IMR-90 (cell line): Measurements from ENCODE around the gene KCTD20. TPM values are rescaled to one million over a fixed set of nuclear protein-coding genes. Genes with fewer than 3 reads are reported as not detected.

Experiments
- ATAC-seq: fragments of 200-7000 bp; cut with Tn5 transposase; 2 replicates; pipeline ENCODE4 v1.9.1; 2020; ENCODE audit warnings: low read depth, mild to moderate bottlenecking, moderate library complexity
- BruUV-seq: library from RNA; stranded (reverse); fragments of 400-500 nt; replicated peaks from 2 replicates; lab custom pipeline; 2021; lab: Mats Ljungman, UMichigan
- CTCF ChIA-PET: fragments of 300-600 bp; formaldehyde crosslinking; extraction: SDS; loops from one replicate; lab custom pipeline; 2021; ENCODE audit warnings: antibody characterized with exemption; lab: Yijun Ruan, JAX
- POLR2A ChIA-PET: fragments of 300-600 bp; sonication (Branson Sonifier 250); formaldehyde crosslinking; loops from one replicate; lab custom pipeline; 2022; ENCODE audit warnings: antibody characterized with exemption; ENCODE audit not compliant: unreplicated experiment; lab: Charles Lee
- DNase-seq: peaks from one replicate; pipeline ENCODE4 v3.0.0; 2013
- H2AFZ ChIP-seq: replicated peaks from 2 replicates; pipeline ENCODE3; 2013; ENCODE audit warnings: low read length, mild to moderate bottlenecking; ENCODE audit not compliant: poor library complexity
- H2AK5ac ChIP-seq: 2 replicates; pipeline ENCODE4 v1.6.1; 2013; ENCODE audit warnings: low read depth, low read length, inconsistent platforms
- H2AK9ac ChIP-seq: replicated peaks from 2 replicates; pipeline ENCODE3; 2013; ENCODE audit warnings: mild to moderate bottlenecking, low read depth, low read length, moderate library complexity; ENCODE audit not compliant: poor library complexity
- H2BK120ac ChIP-seq: 2 replicates; pipeline ENCODE4 v1.6.1; 2013; ENCODE audit warnings: low read depth, low read length, inconsistent platforms
- H2BK15ac ChIP-seq: 3 replicates; pipeline ENCODE4 v1.6.1; 2013; ENCODE audit warnings: low read depth, low read length, inconsistent platforms
- H2BK20ac ChIP-seq: 2 replicates; pipeline ENCODE4 v1.6.1; 2013; ENCODE audit warnings: low read depth, mild to moderate bottlenecking, inconsistent platforms, low read length, moderate library complexity
- H2BK5ac ChIP-seq: 2 replicates; pipeline ENCODE4 v1.6.1; 2013; ENCODE audit warnings: mild to moderate bottlenecking, low read depth, low read length, inconsistent platforms; ENCODE audit not compliant: poor library complexity, severe bottlenecking
- H3K14ac ChIP-seq: replicated peaks from 2 replicates; pipeline ENCODE4 v1.6.1; 2013; ENCODE audit warnings: low read depth, low read length, inconsistent platforms
- H3K18ac ChIP-seq: 2 replicates; pipeline ENCODE4 v1.6.1; 2013; ENCODE audit warnings: low read depth, low read length, control low read depth
- H3K23ac ChIP-seq: 2 replicates; pipeline ENCODE4 v1.6.1; 2013; ENCODE audit warnings: low read depth, low read length, inconsistent platforms
- H3K27ac ChIP-seq: 2 replicates; pipeline ENCODE4 v1.5.1; 2013; ENCODE audit warnings: mild to moderate bottlenecking, control low read depth, low read length; ENCODE audit not compliant: insufficient read depth
- H3K27me3 ChIP-seq: 2 replicates; pipeline ENCODE4 v1.6.1; 2013; ENCODE audit warnings: low read length; ENCODE audit not compliant: control insufficient read depth, insufficient read depth
- H3K36me3 ChIP-seq: 2 replicates; pipeline ENCODE4 v1.6.1; 2013; ENCODE audit warnings: low read length, mixed read lengths; ENCODE audit not compliant: control insufficient read depth, insufficient read depth
- H3K4ac ChIP-seq: 2 replicates; pipeline ENCODE4 v1.6.1; 2013; ENCODE audit warnings: low read depth, low read length, inconsistent platforms
- H3K4me1 ChIP-seq: 2 replicates; pipeline ENCODE4 v1.6.1; 2013; ENCODE audit warnings: low read length, mixed read lengths; ENCODE audit not compliant: control insufficient read depth, insufficient read depth
- H3K4me2 ChIP-seq: 2 replicates; pipeline ENCODE4 v1.6.1; 2013; ENCODE audit warnings: low read depth, mild to moderate bottlenecking, control low read depth, low read length, moderate library complexity
- H3K4me3 ChIP-seq: 2 replicates; pipeline ENCODE4 v1.5.1; 2013; ENCODE audit warnings: low read depth, mild to moderate bottlenecking, control low read depth, low read length, moderate library complexity; ENCODE audit not compliant: insufficient read depth
- H3K56ac ChIP-seq: 2 replicates; pipeline ENCODE4 v1.6.1; 2013; ENCODE audit warnings: low read length, inconsistent platforms; ENCODE audit not compliant: insufficient read depth; ENCODE audit errors: extremely low read depth
- H3K79me1 ChIP-seq, 2 experiments: 2 replicates each; pipeline ENCODE4 v1.6.1; 2013; ENCODE audit warnings: low read length in 2 of 2, inconsistent platforms in 1 of 2, low read depth in 1 of 2
- H3K9ac ChIP-seq: 2 replicates; pipeline ENCODE4 v1.6.1; 2013; ENCODE audit warnings: low read depth, low read length, control low read depth
- H3K9me1 ChIP-seq: 2 replicates; pipeline ENCODE4 v1.6.1; 2013; ENCODE audit warnings: low read length, inconsistent platforms; ENCODE audit not compliant: insufficient read depth
- H3K9me3 ChIP-seq: 2 replicates; pipeline ENCODE4 v1.6.1; 2013; ENCODE audit warnings: low read length; ENCODE audit not compliant: control insufficient read depth, insufficient read depth
- H4K20me1 ChIP-seq: 2 replicates; pipeline ENCODE4 v1.6.1; 2013; ENCODE audit warnings: low read length, inconsistent platforms; ENCODE audit not compliant: insufficient read depth
- H4K5ac ChIP-seq: 2 replicates; pipeline ENCODE4 v1.6.1; 2013; ENCODE audit warnings: mild to moderate bottlenecking, low read depth, low read length, control low read depth
- H4K8ac ChIP-seq, 2 experiments: 2 replicates each; pipeline ENCODE4 v1.6.1; 2013; ENCODE audit warnings: low read depth in 2 of 2, low read length in 2 of 2, control low read depth in 1 of 2, inconsistent platforms in 1 of 2
- H4K91ac ChIP-seq: 2 replicates; pipeline ENCODE4 v1.6.1; 2013; ENCODE audit warnings: low read depth, low read length, inconsistent platforms; ENCODE audit not compliant: insufficient read depth
- BHLHE40 ChIP-seq: fragments of 150-350 bp; IDR thresholded peaks from 2 replicates; pipeline ENCODE4 v1.6.1; 2016; ENCODE audit warnings: mild to moderate bottlenecking, low read depth, low read length
- CEBPB ChIP-seq: IDR thresholded peaks from 2 replicates; pipeline ENCODE4 v1.6.1; 2012; ENCODE audit warnings: low read depth, low read length, improper control_type of control experiment
- CHD1 ChIP-seq: IDR thresholded peaks from 2 replicates; pipeline ENCODE4 v1.6.1; 2012; ENCODE audit warnings: low read depth, low read length, improper control_type of control experiment
- CTCF ChIP-seq: conservative IDR thresholded peaks from 2 replicates; pipeline ENCODE4 v1.5.1; 2012; ENCODE audit warnings: mild to moderate bottlenecking, low read depth, low read length, improper control_type of control experiment
- ELK1 ChIP-seq: fragments of 150-350 bp; IDR thresholded peaks from 2 replicates; pipeline ENCODE4 v1.6.1; 2016; ENCODE audit warnings: low read depth, mild to moderate bottlenecking, low read length, moderate library complexity, borderline replicate concordance
- FOS ChIP-seq: fragments of 150-350 bp; IDR thresholded peaks from 2 replicates; pipeline ENCODE4 v1.6.1; 2016; ENCODE audit warnings: low read depth, low read length
- MAFK ChIP-seq: IDR thresholded peaks from 2 replicates; pipeline ENCODE4 v1.6.1; 2012; ENCODE audit warnings: low read depth, low read length, improper control_type of control experiment
- MAZ ChIP-seq: IDR thresholded peaks from 2 replicates; pipeline ENCODE4 v1.6.1; 2012; ENCODE audit warnings: low read depth, mild to moderate bottlenecking, low read length, improper control_type of control experiment, moderate library complexity, borderline replicate concordance
- MXI1 ChIP-seq: IDR thresholded peaks from 2 replicates; pipeline ENCODE4 v1.6.1; 2012; ENCODE audit warnings: low read depth, mild to moderate bottlenecking, low read length, moderate library complexity, borderline replicate concordance
- NFE2L2 ChIP-seq: fragments of 150-350 bp; IDR thresholded peaks from 2 replicates; pipeline ENCODE4 v1.6.1; 2016; ENCODE audit warnings: low read depth, mild to moderate bottlenecking, low read length
- POLR2A ChIP-seq: IDR thresholded peaks from 2 replicates; pipeline ENCODE4 v1.6.1; 2012; ENCODE audit warnings: mild to moderate bottlenecking, low read depth, low read length
- RAD21 ChIP-seq: IDR thresholded peaks from 2 replicates; pipeline ENCODE4 v1.6.1; 2012; ENCODE audit warnings: low read length, improper control_type of control experiment
- RCOR1 ChIP-seq: IDR thresholded peaks from 2 replicates; pipeline ENCODE4 v1.6.1; 2012; ENCODE audit warnings: mild to moderate bottlenecking, low read length, improper control_type of control experiment; ENCODE audit not compliant: insufficient replicate concordance
- RFX5 ChIP-seq: IDR thresholded peaks from 2 replicates; pipeline ENCODE4 v1.8.0; 2012; ENCODE audit warnings: low read depth, mild to moderate bottlenecking, low read length, moderate library complexity
- SMC3 ChIP-seq: fragments of 150-350 bp; IDR thresholded peaks from 2 replicates; pipeline ENCODE4 v1.6.1; 2016; ENCODE audit warnings: low read depth, mild to moderate bottlenecking, antibody characterized with exemption, low read length, moderate library complexity
- USF2 ChIP-seq: fragments of 150-350 bp; IDR thresholded peaks from 2 replicates; pipeline ENCODE4 v1.6.1; 2017; ENCODE audit warnings: mild to moderate bottlenecking, antibody characterized with exemption, low read length, low read depth
- WGBS, 2 experiments: methylation state at CpG; one replicate each; pipeline versions ENCODE4 v1.1.5 to v1.1.7; 2013; ENCODE audit warnings: missing lambda C conversion rate in 2 of 2; ENCODE audit not compliant: insufficient read length in 1 of 2; ENCODE audit errors: extremely low coverage in 2 of 2; 5-methylcytosine and 5-hydroxymethylcytosine counted together
- dilution Hi-C: fragments of 300-500 bp; cut with HindIII; formaldehyde crosslinking; loops from one replicate; pipeline ENCODE4 v1.14.3; 2018; ENCODE audit warnings: low sequenced_read_pairs; ENCODE audit not compliant: unreplicated experiment
- in situ Hi-C: fragments of 300-500 bp; cut with MboI; formaldehyde crosslinking; loops from 3 replicates; pipeline ENCODE4 v1.14.3; 2019; ENCODE audit warnings: low sequenced_read_pairs, inconsistent platforms, mixed read lengths
- intact Hi-C: fragments of 100-400 bp; cut with micrococcal nuclease; formaldehyde crosslinking; loops from 2 replicates; pipeline ENCODE4 v1.10.0; 2022
- polyA plus RNA-seq, 3 experiments: library from polyadenylated mRNA; depleted of rRNA; stranded (reverse); fragments of >200 nt; gene quantifications; 2 replicates each; pipeline ENCODE4 v1.2.3, GENCODE V29; 2012; ENCODE audit warnings: low replicate concordance in 1 of 3
- total RNA-seq: library from RNA; depleted of rRNA; stranded (reverse); fragments of >200 nt; gene quantifications from 2 replicates; pipeline ENCODE4 v1.2.3, GENCODE V29; 2012

Gene KCTD20
- total and polyA plus RNA-seq, 2 of the 4 experiments (the other 2 are of a cell fraction): 55.4 to 150 TPM

GRCh38 chr6:36508532-36508931 lies 65.7 kb downstream of the KCTD20 start:
- Histone ChIP-seq H2AFZ (peak overlapping the region; percentile 46), H3K18ac (no peak overlapping the region), H3K9ac (no peak overlapping the region), H2AK9ac (no peak overlapping the region), H3K36me3 (peaks cover 22% of the 10 kb centered on the region), H4K8ac (no peak overlapping the region), H3K9me3 (no peaks in the 10 kb centered on the region), H3K27ac (no peak overlapping the region), H3K4me1 (no peaks in the 10 kb centered on the region), H2BK20ac (no peak overlapping the region), H3K27me3 (no peaks in the 10 kb centered on the region), H3K14ac (no peak overlapping the region), H3K4ac (no peak overlapping the region), H3K9me1 (no peaks in the 10 kb centered on the region), H3K79me1 (peaks cover 0 to 5% of the 10 kb centered on the region in 2 experiments; a peak in 2 of 4 replicates), H2AK5ac (no peak overlapping the region), H3K56ac (no peak overlapping the region), H3K4me2 (no peak overlapping the region), H4K5ac (no peak overlapping the region), H2BK120ac (no peak overlapping the region), H3K4me3 (no peak overlapping the region), H4K20me1 (no peaks in the 10 kb centered on the region; the same call in 1 of the 2 replicates), H4K91ac (no peak overlapping the region), H3K23ac (no peak overlapping the region), H2BK5ac (no peak overlapping the region), H2BK15ac (no peak overlapping the region)
- BruUV-seq: no TSS peak
- no peak for DNase-seq
- ChIA-PET POLR2A (no interaction called here), CTCF (no interaction called here)
- intact Hi-C loops: no loop called here
- TF ChIP-seq CHD1: no peak
- no peak for TF ChIP-seq MAZ
- TF ChIP-seq CEBPB: no peak
- TF ChIP-seq USF2: no peak
- no peak for TF ChIP-seq ELK1
- TF ChIP-seq POLR2A: no peak
- TF ChIP-seq RFX5: no peak
- TF ChIP-seq MAFK: no peak
- no peak for TF ChIP-seq MXI1
- no peak for TF ChIP-seq BHLHE40
- TF ChIP-seq RCOR1: no peak
- no peak for TF ChIP-seq RAD21
- no peak for TF ChIP-seq SMC3
- no peak for TF ChIP-seq CTCF
- TF ChIP-seq FOS: no peak
- no peak for TF ChIP-seq NFE2L2
- dilution Hi-C loops: no loop called here
- in situ Hi-C loops: no loop called here
- ATAC-seq: no peak
- WGBS, 2 experiments: 91% methylated on average over 10 of the region's 10 CpGs; no CpG with 5 or more reads in 1 of the 2 experiments
